Kidney (tissue), 14 donors: ENCODE data around the gene SYN1. TPM values are rescaled to one million over a fixed set of nuclear protein-coding genes. Genes with fewer than 3 reads are reported as not detected.

Source experiments
- DNase-seq, 5 donors: peaks; one replicate each; pipeline ENCODE4 v3.0.0-alpha.2; 2013 to 2020
- FAIRE-seq: peaks from 2 replicates; lab custom pipeline; 2012; peaks lifted over from hg19 to GRCh38; lab: Jason Lieb, UNC
- H3K27ac ChIP-seq, 2 donors: one replicate each; pipeline ENCODE4 v1.7.0; 2013; ENCODE audit warnings: low read depth in 2 of 2, low read length in 2 of 2, inconsistent platforms in 1 of 2
- H3K27me3 ChIP-seq: one replicate; pipeline ENCODE4 v1.7.1; 2013; ENCODE audit warnings: low read length, inconsistent platforms; ENCODE audit not compliant: control insufficient read depth, insufficient read depth
- H3K36me3 ChIP-seq, 3 donors: one replicate each; pipeline versions ENCODE4 v1.7.0 to v1.7.1; 2013; ENCODE audit warnings: low read length in 3 of 3, control low read depth in 1 of 3, inconsistent platforms in 1 of 3; ENCODE audit not compliant: insufficient read depth in 3 of 3, control insufficient read depth in 2 of 3
- H3K4me1 ChIP-seq, 3 donors: one replicate each; pipeline versions ENCODE4 v1.7.0 to v1.7.1; 2013; ENCODE audit warnings: low read length in 3 of 3, inconsistent platforms in 1 of 3, low read depth in 1 of 3; ENCODE audit not compliant: control insufficient read depth in 2 of 3, insufficient read depth in 2 of 3
- H3K4me3 ChIP-seq, 3 donors: one replicate each; pipeline versions ENCODE4 v1.7.0 to v1.8.1; 2013; ENCODE audit warnings: low read length in 3 of 3, control low read depth in 1 of 3, inconsistent platforms in 1 of 3
- H3K9ac ChIP-seq, 3 donors: one replicate each; pipeline versions ENCODE4 v1.7.0 to v1.7.1; 2013; ENCODE audit warnings: low read length in 3 of 3, control low read depth in 1 of 3, inconsistent platforms in 1 of 3
- H3K9me3 ChIP-seq, 3 donors: one replicate each; pipeline versions ENCODE4 v1.7.0 to v1.7.1; 2013; ENCODE audit warnings: low read length in 3 of 3, control low read depth in 1 of 3, inconsistent platforms in 1 of 3; ENCODE audit not compliant: control insufficient read depth in 2 of 3, insufficient read depth in 1 of 3
- intact Hi-C: fragments of 100-400 bp; cut with DNase I; formaldehyde crosslinking; loops from one replicate; pipeline ENCODE4 v1.11.1; 2022
- polyA plus RNA-seq: library from polyadenylated mRNA; stranded (reverse); fragments of 350-450 nt; fragmentation: Illumina TruSeq; extraction: RNeasy Lipid Tissue Mini Kit (QIAGEN cat#74804); gene quantifications from one replicate; pipeline ENCODE4 v1.2.3, GENCODE V29; 2014; ENCODE audit warnings: low read depth, low replicate concordance; ENCODE audit not compliant: insufficient read depth
- total RNA-seq: library from RNA; stranded (reverse); fragmentation: NEBNext Ultra II Directional; extraction: Animal tissue kit (Norgen Biotek cat#: 25700); gene quantifications from one replicate; pipeline ENCODE4 v1.2.1, GENCODE V29; 2021
- TF ChIP-seq, protein P1 (sequence below): IDR thresholded peaks from 3 replicates; pipeline ENCODE4 v1.5.1; 2012; ENCODE audit warnings: mild to moderate bottlenecking, moderate library complexity, borderline replicate concordance; ENCODE audit not compliant: insufficient read depth; ENCODE audit errors: extremely low read depth
- donor health status: control.
- donor health status: control.
- donor health status: control.
- donor health status: control.
- donor health status: control.
- donor health status: DM: yes; HTN: yes; CAD: no.
- donor health status: Normal renal cell carcinoma (clear cell type).

SYN1 gene
- total and polyA plus RNA-seq, 2 donors from 2014 or later = 0.85 to 0.88 TPM

GRCh38 chrX:47573341-47574075 is 46.1 kb downstream of the SYN1 start:
- Histone ChIP-seq H3K27ac (no peak overlapping the region), H3K36me3 (peaks cover 0 to 9% (median 4%) of the 10 kb centered on the region in 3 donors), H3K27me3 (no peaks in the 10 kb centered on the region), H3K9me3 (no peaks in the 10 kb centered on the region), H3K4me1 (no peaks in the 10 kb centered on the region), H3K4me3 (peak overlapping the region in 1 of 3 donors; percentile 4), H3K9ac (no peak overlapping the region)
- TF ChIP-seq, protein P1, sequence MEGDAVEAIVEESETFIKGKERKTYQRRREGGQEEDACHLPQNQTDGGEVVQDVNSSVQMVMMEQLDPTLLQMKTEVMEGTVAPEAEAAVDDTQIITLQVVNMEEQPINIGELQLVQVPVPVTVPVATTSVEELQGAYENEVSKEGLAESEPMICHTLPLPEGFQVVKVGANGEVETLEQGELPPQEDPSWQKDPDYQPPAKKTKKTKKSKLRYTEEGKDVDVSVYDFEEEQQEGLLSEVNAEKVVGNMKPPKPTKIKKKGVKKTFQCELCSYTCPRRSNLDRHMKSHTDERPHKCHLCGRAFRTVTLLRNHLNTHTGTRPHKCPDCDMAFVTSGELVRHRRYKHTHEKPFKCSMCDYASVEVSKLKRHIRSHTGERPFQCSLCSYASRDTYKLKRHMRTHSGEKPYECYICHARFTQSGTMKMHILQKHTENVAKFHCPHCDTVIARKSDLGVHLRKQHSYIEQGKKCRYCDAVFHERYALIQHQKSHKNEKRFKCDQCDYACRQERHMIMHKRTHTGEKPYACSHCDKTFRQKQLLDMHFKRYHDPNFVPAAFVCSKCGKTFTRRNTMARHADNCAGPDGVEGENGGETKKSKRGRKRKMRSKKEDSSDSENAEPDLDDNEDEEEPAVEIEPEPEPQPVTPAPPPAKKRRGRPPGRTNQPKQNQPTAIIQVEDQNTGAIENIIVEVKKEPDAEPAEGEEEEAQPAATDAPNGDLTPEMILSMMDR = no peak
- FAIRE-seq (no peak), DNase-seq (peak; percentile 77 to 93 (median 85))
- intact Hi-C loops = no loop called here

- FAIRE-seq (no peak), DNase-seq (peak in 1 of 5 donors; percentile 39)
- TF ChIP-seq, protein P1 = no peak
- H3K36me3 ChIP-seq = peaks cover under 1 to 14% (median 6%) of the 10 kb centered on the region in 3 donors
- no peak overlapping the region for H3K27ac ChIP-seq
- no peaks in the 10 kb centered on the region for H3K9me3 ChIP-seq
- no peaks in the 10 kb centered on the region for H3K27me3 ChIP-seq
- no peak overlapping the region for H3K4me3 ChIP-seq
- intact Hi-C loops = no loop called here
- H3K4me1 ChIP-seq = no peaks in the 10 kb centered on the region
- H3K9ac ChIP-seq = no peak overlapping the region
Observed at GRCh38 chrX:47572773-47573340, 46.8 kb downstream of the SYN1 start.

DNA sequence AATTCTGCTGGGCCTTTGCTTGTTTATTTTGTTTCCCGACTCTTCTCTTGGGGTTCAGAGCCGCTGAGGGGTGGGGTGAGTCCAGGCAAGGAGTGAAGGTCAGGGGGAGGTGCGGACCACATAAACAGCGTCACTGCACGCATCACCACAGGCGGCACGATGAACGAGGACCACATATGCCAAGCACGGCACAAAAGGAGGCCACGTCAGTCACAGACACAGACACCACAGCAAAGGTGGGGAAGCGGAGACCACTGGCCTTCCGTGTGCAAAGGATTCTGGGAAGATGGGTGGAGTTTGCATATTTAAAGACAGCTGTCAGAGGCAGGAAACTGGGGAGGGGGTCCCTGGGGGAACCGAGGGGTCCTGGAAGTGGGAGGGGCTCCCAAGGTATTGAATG is 47.8 kb downstream of the SYN1 start:
- TF ChIP-seq, protein P1 = no peak
- intact Hi-C loops = no loop called here
- FAIRE-seq = no peak
- no peaks in the 10 kb centered on the region for H3K27me3 ChIP-seq
- no peak overlapping the region for H3K9ac ChIP-seq
- H3K4me3 ChIP-seq = no peak overlapping the region
- no peaks in the 10 kb centered on the region for H3K9me3 ChIP-seq
- H3K4me1 ChIP-seq = no peaks in the 10 kb centered on the region
- no peak overlapping the region for H3K27ac ChIP-seq
- H3K36me3 ChIP-seq = peaks cover 2 to 24% (median 12%) of the 10 kb centered on the region in 3 donors
- no peak for DNase-seq
